GM18499 (cell line): ENCODE measurements around the gene RELN.
"Not testable (repeated sequence)": the region's sequence is repeated elsewhere in the genome, so short reads cannot be mapped to it uniquely, and the experiment has no call there.

Experiments
- ATAC-seq: cut with Tn5 transposase; IDR thresholded peaks from one replicate; pipeline ENCODE4 v1.9.1; 2021; ENCODE audit warnings: moderate number of reproducible peaks; ENCODE audit not compliant: insufficient read depth, unreplicated experiment

RELN gene

DNA sequence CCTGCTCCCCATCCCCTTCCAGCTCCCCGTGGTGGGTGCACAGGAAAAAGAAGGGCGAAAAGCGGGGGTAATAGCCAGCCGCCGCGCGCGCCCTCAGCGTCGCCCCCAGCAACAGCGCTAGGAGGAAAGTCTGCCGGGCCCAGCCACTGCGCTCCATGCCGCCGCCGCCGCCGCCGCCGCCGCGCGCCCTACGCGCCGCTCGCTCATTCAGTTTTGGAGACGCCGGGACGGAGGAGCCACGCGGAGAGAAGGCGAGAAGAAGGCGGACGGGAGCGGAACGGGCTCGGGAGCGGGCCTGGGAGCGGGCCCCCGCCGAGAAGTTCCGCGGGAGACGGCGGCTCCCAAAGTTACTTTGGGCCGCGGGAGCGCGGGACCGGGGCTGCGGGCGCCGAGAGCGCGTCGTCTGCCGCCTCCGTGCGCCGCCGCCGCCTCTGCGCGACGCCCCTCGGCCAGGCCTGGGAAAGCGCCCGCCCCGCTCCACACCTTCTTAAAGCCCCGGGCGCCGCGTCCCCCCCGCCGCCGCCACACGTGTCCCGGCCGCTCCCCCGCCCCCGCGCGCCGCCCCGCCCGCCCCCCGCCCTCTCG, at the start of gene RELN:
Gene RELN (minus strand): TSS at position 459 of the 585 bp plus-strand sequence. CDS start 302 bp downstream, at position 157.
- no peak for ATAC-seq

DNA sequence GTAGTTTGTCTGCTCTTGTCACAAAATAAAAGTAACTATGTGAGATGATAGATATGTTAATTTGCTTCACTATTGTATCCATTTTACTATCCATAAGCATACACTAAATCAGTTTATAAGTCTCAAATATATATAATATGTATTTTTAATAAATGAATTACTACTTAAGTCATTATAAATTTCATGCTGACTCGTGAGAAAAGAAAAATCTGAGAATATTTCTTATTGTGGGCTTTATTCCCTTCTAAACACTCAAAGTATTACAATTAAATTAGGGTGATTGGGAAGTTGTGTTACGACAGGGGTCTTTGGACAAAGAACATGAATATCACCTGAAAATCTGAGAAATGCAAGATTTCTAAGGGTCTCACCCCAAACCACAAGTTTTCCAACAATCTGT, 48.7 kb upstream of the RELN start:
- ATAC-seq = no peak

DNA sequence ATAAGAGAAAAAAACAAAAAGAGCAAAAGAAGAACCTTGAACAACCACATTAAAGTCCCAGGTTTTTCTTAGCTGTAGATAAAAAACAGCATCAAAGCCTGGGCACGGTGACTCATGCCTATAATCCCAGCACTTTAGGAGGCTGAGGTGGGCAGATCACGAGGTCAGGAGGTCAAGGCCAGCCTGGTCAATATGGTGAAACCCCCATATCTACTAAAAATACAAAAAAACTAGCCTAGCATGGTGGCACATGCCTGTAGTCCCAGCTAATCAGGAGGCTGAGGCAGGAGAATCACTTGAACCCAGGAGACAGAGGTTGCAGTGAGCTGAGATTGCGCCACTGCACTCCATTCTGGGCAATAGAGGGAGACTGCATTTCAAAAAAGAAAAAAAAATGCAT, 47.4 kb upstream of the RELN start:
- ATAC-seq = not testable (repeated sequence)

DNA sequence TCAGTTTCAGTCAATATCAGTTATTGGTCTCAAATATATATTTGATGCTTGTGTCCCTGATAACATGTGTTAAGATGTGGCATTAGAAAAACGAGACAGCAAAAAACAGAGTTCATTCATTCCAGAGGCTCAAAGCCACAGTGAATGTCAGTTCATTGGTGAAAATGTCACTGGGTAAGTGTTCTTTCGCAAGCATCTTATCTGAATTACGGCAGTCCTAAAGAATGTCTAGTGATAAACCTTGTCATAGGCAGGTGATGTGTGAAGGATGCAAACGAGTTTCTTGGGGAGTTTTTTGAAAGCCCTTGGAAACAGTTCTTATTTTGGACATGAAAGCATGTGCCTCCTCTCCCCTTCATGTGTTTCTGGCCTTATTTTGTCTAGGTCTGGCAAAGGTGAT, 45.9 kb upstream of the RELN start:
- no peak for ATAC-seq

DNA sequence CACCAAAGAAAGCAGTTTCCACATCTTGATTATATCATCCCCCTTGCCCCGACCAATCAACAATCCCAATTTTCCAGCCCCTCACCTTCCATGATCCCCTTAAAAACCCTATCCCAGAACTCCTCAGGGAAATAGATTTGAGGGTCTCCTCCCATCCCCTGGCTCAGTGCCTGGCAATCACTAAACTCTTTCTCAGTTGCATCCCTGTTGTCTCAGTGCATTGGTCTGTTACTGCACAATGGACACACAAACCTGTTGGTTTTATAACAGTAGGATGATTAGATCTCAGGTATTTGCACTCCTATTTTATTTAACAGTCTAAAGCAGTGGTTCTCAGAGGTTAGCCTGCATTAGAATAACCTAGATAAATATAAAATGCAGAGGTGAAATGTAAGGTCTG, 45.2 kb upstream of the RELN start:
- ATAC-seq = no peak

DNA sequence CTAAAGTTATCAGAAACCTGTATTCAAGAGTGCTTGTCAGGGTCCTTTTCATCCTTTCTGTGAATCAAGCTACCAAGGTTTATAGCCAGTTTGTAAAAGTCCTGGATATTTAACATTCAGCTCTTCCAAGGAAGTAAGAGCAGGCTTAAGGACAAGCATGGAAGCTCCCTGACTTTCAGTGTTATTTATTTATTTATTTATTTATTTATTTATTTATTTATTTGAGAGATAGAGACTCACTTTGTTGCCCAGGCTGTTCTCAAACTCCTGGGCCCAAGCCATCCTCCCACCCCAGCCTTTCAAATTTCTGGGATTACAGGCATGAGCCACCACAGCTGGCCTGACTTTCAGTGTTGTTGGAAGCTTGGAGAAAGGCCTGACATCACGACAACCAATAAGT, 44.4 kb upstream of the RELN start:
- no peak for ATAC-seq

DNA sequence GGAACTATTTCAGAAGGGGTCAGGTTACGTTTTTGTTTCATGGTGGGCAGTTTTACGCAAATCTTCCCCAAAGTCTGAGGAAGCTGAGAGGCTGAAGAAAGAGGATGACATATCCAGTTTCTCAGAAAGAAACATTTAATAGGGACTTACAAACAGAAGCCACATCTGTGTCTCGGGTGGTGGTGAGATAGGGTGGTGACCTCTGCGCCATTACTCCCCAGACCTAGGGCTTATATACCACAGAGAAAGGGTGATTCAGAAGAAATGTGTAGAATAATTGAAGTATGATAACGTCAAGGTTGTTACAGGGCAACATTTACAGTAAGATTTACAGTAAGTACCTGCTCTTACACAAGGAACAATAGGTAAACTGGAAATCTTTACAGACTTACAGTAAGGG, 43.0 kb upstream of the RELN start:
- ATAC-seq = no peak

DNA sequence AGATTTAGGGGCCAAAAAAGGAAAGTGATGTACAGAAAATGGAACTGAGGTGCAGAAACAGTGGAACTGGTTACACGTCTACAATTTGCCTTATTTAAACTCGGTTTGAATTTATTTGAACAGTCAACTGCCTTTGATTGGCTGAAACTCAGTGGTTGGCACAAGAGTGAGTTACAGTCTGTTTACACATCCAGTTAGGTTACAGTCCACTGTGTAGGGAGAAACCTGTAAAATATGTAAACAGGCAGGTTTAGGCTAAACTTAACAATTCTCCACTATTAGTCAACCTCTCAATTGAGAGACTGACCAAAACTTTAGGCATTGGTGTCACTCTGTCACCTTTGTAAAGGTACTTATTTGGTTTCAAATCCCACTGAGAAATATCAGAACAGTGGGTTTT, 40.3 kb upstream of the RELN start:
- no peak for ATAC-seq

DNA sequence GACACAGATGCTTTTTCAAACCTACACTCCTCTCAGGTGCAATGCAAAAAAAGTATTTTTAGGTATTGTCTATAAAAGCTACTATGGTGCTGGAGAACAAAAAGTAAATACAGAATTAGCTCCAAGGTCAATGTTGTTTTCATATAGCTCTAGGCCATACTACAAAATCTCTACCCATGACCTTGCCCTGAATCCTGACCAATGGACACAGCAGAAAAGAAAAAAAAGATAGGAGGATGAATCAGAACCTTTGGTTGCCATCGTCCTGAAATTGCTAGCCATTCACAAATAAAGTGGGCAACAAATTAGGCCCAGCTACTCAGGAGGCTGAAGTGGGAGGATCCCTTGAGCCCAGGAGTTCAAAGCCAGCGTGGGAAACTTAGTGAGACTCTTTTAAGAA, 35.2 kb upstream of the RELN start:
- no peak for ATAC-seq

DNA sequence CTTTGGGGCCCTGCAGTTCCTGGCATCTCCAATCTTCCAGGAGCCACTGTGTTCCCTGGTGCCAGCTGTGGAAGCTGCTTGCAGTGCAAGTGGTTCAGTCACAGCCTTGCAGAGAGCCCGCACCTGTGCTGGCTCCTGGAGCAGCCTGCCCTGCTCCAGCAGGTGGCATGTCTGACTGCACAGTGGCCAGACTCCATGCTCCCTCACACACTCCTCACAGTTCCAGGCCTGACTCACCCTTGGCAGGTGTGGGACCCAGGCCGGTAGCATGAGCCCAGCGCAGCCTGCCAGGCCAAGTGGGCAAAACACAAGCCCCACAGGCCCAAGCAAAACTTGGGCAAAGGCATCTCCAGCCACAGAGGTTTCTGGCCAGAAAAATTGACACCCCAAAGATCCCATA, 33.6 kb upstream of the RELN start:
- ATAC-seq = no peak

DNA sequence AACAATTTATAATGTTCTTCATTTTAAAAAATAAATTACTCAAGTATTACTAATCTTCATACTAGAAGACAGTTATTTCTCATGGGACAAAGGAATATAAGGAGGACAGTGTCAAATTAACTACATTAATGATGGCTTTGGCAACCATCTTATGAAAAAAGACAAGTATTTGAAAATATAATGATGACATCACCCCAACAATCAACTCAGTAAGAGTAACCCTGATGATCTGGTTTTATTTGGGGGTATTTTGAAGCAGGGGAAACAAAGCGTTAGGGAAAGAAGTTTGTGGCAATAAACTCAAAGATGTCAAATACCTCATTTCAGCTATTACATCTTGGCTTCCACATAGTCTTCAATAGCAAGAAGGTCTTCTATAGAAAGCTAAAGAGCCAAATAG, 29.0 kb upstream of the RELN start:
- no peak for ATAC-seq

DNA sequence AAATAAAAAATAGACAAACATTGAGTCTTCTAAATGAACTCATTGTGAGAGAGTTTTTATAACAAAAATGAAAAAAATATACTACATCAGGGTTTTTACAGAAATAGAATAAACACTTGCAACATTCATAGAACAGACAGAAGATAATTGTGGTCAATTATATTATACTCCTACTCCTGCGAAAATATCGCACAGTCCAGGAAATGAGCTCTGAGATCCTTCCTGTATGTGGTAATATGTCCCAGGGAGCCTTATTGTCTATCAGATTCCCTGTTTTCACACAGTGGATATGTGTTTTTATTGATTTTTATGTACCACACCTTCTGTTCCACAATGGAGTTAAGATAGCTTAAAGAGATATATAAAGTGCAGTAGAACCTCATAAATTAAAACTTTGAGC, 27.5 kb upstream of the RELN start:
- ATAC-seq = no peak

DNA sequence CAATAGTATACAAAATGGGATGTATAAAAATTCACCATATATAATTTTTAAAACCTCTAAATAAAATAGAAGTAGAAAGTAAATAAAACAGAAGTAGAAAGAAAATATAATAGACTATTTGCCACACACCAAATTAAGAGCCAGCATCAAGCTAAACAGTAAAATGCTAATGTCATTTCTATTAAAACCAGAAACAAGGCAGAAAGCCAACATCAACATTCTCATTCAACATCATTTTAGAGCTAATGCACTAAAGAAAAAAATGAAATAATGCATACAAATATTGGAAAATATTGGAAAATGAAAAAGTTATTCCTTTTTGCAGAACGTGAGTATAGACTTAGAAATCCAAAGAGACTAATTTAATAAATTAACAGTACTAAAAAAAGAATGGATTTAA, 23.4 kb upstream of the RELN start:
- ATAC-seq = no peak

DNA sequence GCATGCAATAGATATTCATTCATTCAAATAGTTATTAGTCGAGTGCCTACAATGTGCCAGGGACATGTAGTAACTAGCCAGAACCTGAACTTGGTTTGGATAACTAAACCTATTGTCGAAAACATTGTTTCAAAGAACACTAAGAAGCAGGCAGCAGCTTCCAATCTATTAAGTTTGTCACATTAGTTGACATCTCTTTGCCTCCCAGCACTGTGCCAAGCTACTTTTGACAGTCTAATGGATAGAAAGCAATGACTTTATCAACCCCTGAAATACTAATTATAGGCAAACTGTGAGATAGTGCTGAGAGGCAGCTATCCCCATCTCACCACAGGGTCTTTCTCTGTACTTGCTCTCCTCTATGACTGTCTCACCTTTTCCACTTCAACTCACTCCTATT, 22.4 kb upstream of the RELN start:
- no peak for ATAC-seq

DNA sequence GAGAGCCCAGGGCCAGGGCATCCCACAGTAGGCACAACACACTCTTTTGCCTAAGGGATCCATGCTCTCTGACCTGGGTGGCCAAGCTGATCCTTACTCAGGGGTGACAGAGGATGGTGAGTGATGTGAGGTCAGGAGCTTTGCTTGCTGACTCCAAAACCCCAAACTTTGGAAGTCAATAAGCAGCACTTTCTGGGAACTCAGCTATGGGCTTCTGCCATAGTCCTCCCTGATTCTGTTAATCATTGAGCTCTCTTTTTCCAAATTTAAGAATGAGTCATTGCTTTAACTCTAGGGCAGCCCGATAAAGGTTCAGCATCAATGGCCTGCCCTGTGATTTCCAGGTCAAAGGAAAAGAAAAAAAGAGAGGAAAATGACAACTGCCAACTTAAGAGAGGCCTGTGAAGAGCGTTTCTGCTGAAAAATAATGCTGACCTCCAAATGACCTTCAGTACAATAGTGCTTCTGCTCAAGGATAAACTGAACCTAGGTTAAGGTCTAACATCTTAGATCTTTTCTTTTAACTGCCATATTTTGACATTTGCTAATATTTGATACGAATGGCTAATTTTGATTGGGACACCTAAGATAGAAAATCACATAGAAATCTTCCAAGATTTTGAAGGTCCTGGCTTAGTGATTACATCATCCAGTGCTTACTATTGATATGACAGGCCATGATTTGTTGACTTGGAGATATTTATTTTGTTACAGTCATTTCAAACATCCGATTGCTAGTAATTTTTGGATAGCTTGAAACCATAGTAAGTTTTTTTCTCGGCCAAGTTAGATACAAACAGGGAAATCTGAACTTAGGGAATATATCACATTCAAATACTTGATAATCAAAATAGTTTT, 20.8 kb upstream of the RELN start:
- no peak for ATAC-seq

DNA sequence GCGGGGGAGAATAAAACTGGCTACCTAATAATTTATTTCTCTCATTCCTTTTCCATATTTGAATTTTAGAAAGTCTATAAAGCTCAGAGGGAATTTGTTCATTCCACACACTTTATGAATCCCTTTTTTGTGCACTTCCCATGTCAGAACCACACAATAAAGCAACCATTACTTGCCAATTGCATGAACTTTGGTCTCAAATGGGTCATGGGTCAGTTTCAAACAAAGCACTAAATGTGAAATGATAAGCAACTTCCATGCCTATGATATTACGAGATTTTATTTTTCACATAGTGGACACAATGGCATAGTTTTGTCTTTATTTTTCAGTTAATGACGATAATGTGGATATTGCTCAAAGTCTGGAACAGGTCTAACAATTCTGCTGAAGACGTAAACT, 18.6 kb upstream of the RELN start:
- no peak for ATAC-seq

DNA sequence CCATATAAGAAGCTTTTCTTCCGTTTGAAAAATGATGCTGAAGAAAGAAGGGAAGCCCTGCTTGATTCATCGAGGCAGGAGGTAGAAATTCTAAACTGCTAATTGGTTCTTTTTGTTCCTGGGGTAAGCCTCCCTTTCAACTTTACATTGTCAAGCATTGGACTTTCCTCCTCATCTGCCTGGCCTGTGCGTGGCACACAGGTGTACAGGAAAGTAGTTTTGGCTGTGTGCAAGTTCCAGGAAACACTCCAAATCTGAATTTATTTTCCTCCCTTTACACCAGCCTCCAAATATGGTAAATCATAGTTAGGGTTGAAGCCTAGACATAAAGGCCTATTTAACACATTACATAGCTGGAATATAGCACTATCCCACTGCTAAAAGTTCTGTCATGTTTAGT, 18.2 kb upstream of the RELN start:
- ATAC-seq = no peak

DNA sequence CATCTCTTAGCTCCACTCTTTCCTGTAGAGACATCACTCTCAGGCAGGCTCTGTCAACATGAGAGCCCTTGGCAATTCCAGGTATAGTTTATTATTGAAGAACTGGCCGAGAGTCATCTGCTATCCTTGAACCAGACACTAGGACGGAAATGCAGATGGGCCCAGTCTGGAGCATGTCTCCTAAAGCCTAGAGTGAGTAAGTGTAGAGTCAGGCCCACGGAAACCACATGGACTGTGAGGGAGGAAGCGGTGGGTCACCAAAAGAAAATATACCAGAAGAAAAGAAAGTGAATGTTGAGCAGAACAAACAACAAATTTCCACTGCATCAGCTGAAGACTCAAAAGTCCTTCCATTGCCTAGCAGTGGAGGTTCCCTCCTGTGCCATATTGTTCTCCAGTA, 15.7 kb upstream of the RELN start:
- ATAC-seq = no peak

DNA sequence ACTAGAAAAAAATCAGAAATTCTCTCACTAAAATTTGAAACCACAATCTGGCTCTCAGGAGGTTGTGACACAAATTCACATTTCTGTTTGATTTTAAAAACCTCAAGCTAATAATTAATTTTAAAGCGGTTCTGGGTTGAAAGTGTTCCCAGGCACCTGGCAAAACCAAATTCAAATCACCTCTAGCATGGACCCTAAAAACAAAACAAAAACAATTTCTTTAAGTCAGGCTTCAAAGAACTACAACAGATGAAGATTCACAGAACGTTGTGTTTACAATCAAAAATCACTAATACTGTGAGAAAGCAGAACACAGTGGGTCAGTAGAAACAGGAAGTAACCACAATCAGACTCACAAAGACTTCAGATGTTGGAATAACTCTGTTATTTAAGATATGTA, 7.2 kb upstream of the RELN start:
- no peak for ATAC-seq

DNA sequence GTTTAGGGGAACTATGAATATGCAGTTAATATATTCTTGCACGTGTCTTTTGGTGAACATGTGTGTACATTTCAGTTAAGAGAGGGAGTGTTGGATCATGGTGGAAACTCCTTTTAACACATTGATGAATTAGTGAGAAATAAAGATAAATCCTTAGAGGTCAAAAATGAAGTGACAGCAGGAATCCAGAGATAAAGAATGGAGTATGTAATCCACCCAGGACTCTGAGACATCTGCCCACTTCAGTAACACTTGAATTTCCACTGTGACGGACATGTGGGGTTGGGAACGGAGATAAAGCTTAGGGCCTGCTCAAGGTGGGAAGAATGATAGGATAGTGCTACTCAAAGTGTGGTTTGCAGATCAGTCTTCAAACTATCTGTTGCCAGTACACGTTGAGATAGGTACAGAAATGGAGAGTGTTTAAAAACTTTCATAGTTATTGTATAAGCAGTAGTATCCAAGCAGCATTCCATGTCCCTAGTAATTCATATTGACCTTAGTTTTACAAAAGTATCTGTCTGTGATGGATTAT, 6.6 kb upstream of the RELN start:
- ATAC-seq = no peak

DNA sequence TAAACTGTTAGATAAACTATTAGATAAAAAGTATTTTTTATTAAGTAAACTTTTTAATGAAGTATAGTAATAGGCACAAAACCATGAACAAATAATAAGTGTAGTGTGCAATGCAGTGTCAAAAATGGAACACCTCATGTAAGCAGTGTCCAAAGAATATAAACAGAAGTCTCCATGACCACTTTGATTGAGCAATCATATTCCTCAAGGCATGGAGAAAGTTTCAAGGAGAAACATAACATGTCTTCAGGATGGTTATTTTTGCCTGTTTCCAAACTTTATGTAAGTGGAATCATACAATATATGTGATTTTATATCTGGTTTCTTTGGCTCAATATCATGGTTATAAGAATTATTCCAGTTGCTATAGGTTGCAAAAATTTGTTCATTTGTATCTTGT, 6.1 kb upstream of the RELN start:
- no peak for ATAC-seq

DNA sequence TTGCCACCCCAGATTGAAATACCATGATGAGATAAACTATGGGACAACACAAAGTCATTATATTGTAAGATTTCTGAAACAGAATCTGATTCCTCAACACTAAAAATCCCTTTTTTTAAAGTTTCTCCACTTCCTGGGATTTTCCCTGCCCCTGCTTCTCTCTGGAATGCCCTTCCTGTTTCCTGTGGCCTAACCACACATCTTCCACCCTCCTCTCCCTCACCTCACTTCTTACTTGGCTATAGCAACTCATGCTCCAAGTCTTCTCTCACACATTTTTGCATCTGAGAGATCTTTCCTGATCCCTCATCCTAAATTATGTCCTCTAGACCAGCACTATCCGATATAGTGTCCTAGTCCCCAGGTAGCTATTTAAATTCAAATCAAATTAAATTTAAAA, 4.1 kb upstream of the RELN start:
- no peak for ATAC-seq
